ENCODE results near the gene NCOA7.

NCOA7 gene

GRCh38 chr6:125814481-125814880 lies 23.7 kb downstream of the NCOA7 start:
- DNase-seq, result no peak

- DNase-seq, result no peak
Observed at GRCh38 chr6:125815080-125815910, 24.5 kb downstream of the NCOA7 start.

- no peak for DNase-seq
Observed at GRCh38 chr6:125816828-125817280, 26.1 kb downstream of the NCOA7 start.

GRCh38 chr6:125818225-125818657 lies 27.5 kb downstream of the NCOA7 start:
- no peak for DNase-seq

- no peak for DNase-seq
Observed at GRCh38 chr6:125818772-125819260, 28.1 kb downstream of the NCOA7 start.

GRCh38 chr6:125819535-125820326 lies 29.0 kb downstream of the NCOA7 start:
- no peak for DNase-seq

GRCh38 chr6:125821825-125822281 lies 31.1 kb downstream of the NCOA7 start:
- peak; percentile 51 for DNase-seq

GRCh38 chr6:125823180-125823579 lies 32.4 kb downstream of the NCOA7 start:
- DNase-seq, result no peak

- no peak for DNase-seq
Observed at GRCh38 chr6:125824946-125825771, 34.4 kb downstream of the NCOA7 start.

GRCh38 chr6:125826695-125827463 lies 36.1 kb downstream of the NCOA7 start:
- no peak for DNase-seq

GRCh38 chr6:125827788-125828320 lies 37.1 kb downstream of the NCOA7 start:
- DNase-seq, result no peak

GRCh38 chr6:125828476-125829039 lies 37.8 kb downstream of the NCOA7 start:
- no peak for DNase-seq

GRCh38 chr6:125829433-125829832 lies 38.7 kb downstream of the NCOA7 start:
- DNase-seq, result peak; percentile 64

- DNase-seq, result no peak
Observed at GRCh38 chr6:125831659-125832058, 40.9 kb downstream of the NCOA7 start.

- DNase-seq, result no peak
Observed at GRCh38 chr6:125832391-125833117, 41.8 kb downstream of the NCOA7 start.

GRCh38 chr6:125834348-125834747 lies 43.6 kb downstream of the NCOA7 start:
- DNase-seq, result no peak

GRCh38 chr6:125835221-125835744 lies 44.5 kb downstream of the NCOA7 start:
- no peak for DNase-seq

GRCh38 chr6:125836466-125836865 lies 45.7 kb downstream of the NCOA7 start:
- no peak for DNase-seq

GRCh38 chr6:125839471-125839870 lies 48.7 kb downstream of the NCOA7 start:
- DNase-seq, result no peak

- DNase-seq, result no peak
Observed at GRCh38 chr6:125839879-125840278, 49.1 kb downstream of the NCOA7 start.

Measured in hematopoietic multipotent progenitor cell treated with erythropoietin and hydrocortisone succinate and interleukin-3 and kit ligand, for 8 days (in vitro differentiated cells).